ENCODE results near the gene DLGAP1.

The DLGAP1 gene

GRCh38 chr18:3510024-3510423 is 945.1 kb downstream of the DLGAP1 start:
- Mint-ChIP-seq H3K27me3 (peaks cover 0 to 5% of the 10 kb centered on the region in 2 donors), H3K36me3 (no peaks in the 10 kb centered on the region), H3K27ac (no peak overlapping the region), H3K4me1 (peaks cover 6 to 21% of the 10 kb centered on the region in 2 donors), H3K9me3 (no peaks in the 10 kb centered on the region), H3K4me3 (no peak overlapping the region)
- DNase-seq, result no peak
- ATAC-seq (replicated peaks), result no peak

GRCh38 chr18:3508576-3509549 is 946.2 kb downstream of the DLGAP1 start:
- DNase-seq (no peak), ATAC-seq (replicated peaks) (no peak)
- no peaks in the 10 kb centered on the region for H3K36me3 Mint-ChIP-seq

GRCh38 chr18:3504637-3505036 is 950.5 kb downstream of the DLGAP1 start:
- H3K4me3 Mint-ChIP-seq, result no peak overlapping the region
- peaks cover 5 to 6% of the 10 kb centered on the region in 2 donors for H3K27me3 Mint-ChIP-seq
- H3K27ac Mint-ChIP-seq, result no peak overlapping the region
- peaks cover 4 to 5% of the 10 kb centered on the region in 2 donors for H3K4me1 Mint-ChIP-seq
- ATAC-seq (replicated peaks) (no peak), DNase-seq (no peak)
- H3K9me3 Mint-ChIP-seq, result no peaks in the 10 kb centered on the region
- H3K36me3 Mint-ChIP-seq, result no peaks in the 10 kb centered on the region

More at GRCh38 chr18:3508576-3509549, 946.2 kb downstream of the DLGAP1 start:
- Mint-ChIP-seq H3K27ac (no peak overlapping the region), H3K4me3 (no peak overlapping the region), H3K4me1 (peaks cover 6 to 16% of the 10 kb centered on the region in 2 donors), H3K9me3 (no peaks in the 10 kb centered on the region), H3K27me3 (peaks cover 0 to 5% of the 10 kb centered on the region in 2 donors)

GRCh38 chr18:3502650-3503049 is 952.5 kb downstream of the DLGAP1 start:
- no peak for ATAC-seq (replicated peaks)
- no peak for DNase-seq
- Mint-ChIP-seq H3K36me3 (no peaks in the 10 kb centered on the region), H3K4me3 (no peak overlapping the region), H3K27ac (no peak overlapping the region), H3K27me3 (peaks cover 17 to 22% of the 10 kb centered on the region in 2 donors), H3K9me3 (no peaks in the 10 kb centered on the region), H3K4me1 (peaks cover 11 to 19% of the 10 kb centered on the region in 2 donors)

GRCh38 chr18:3500016-3500415 is 955.1 kb downstream of the DLGAP1 start:
- Mint-ChIP-seq H3K27ac (no peak overlapping the region), H3K9me3 (no peaks in the 10 kb centered on the region), H3K27me3 (peaks cover 17 to 22% of the 10 kb centered on the region in 2 donors), H3K36me3 (no peaks in the 10 kb centered on the region), H3K4me3 (peak overlapping the region; percentile 83 to 87), H3K4me1 (peaks cover 11 to 19% of the 10 kb centered on the region in 2 donors)
- ATAC-seq (replicated peaks) (no peak), DNase-seq (no peak)

GRCh38 chr18:3499501-3499900 is 955.6 kb downstream of the DLGAP1 start:
- Mint-ChIP-seq H3K27ac (no peak overlapping the region), H3K4me3 (peak overlapping the region; percentile 83 to 87), H3K4me1 (peaks cover 11 to 24% of the 10 kb centered on the region in 2 donors), H3K36me3 (no peaks in the 10 kb centered on the region), H3K9me3 (no peaks in the 10 kb centered on the region), H3K27me3 (peaks cover 17 to 22% of the 10 kb centered on the region in 2 donors)
- DNase-seq, result no peak
- peak; percentile 38 to 45 for ATAC-seq (replicated peaks)

- H3K27me3 Mint-ChIP-seq, result peaks cover 17 to 22% of the 10 kb centered on the region in 2 donors
- peaks cover 14 to 30% of the 10 kb centered on the region in 2 donors for H3K4me1 Mint-ChIP-seq
- H3K36me3 Mint-ChIP-seq, result no peaks in the 10 kb centered on the region
- no peaks in the 10 kb centered on the region for H3K9me3 Mint-ChIP-seq
- peak overlapping the region; percentile 69 for H3K27ac Mint-ChIP-seq
- H3K4me3 Mint-ChIP-seq, result peak overlapping the region; percentile 83 to 87
- ATAC-seq (replicated peaks), result peak; percentile 71 to 73
- DNase-seq, result peak; percentile 4
Observed at GRCh38 chr18:3498698-3499471, 956.2 kb downstream of the DLGAP1 start.

GRCh38 chr18:3495691-3496430 is 959.2 kb downstream of the DLGAP1 start:
- H3K27me3 Mint-ChIP-seq, result peaks cover 17 to 22% of the 10 kb centered on the region in 2 donors
- peaks cover 21 to 43% of the 10 kb centered on the region in 2 donors for H3K4me1 Mint-ChIP-seq
- no peaks in the 10 kb centered on the region for H3K9me3 Mint-ChIP-seq
- DNase-seq (no peak), ATAC-seq (replicated peaks) (peak; percentile 61 to 66)
- H3K36me3 Mint-ChIP-seq, result no peaks in the 10 kb centered on the region
- H3K27ac Mint-ChIP-seq, result no peak overlapping the region
- no peak overlapping the region for H3K4me3 Mint-ChIP-seq

- H3K4me1 Mint-ChIP-seq, result peaks cover 20 to 37% of the 10 kb centered on the region in 2 donors
- H3K27me3 Mint-ChIP-seq, result peaks cover 12 to 15% of the 10 kb centered on the region in 2 donors
- no peak for ATAC-seq (replicated peaks)
- no peak overlapping the region for H3K4me3 Mint-ChIP-seq
- no peak for DNase-seq
- H3K9me3 Mint-ChIP-seq, result no peaks in the 10 kb centered on the region
- no peaks in the 10 kb centered on the region for H3K36me3 Mint-ChIP-seq
- no peak overlapping the region for H3K27ac Mint-ChIP-seq
Observed at GRCh38 chr18:3494569-3494968, 960.5 kb downstream of the DLGAP1 start.

- Mint-ChIP-seq H3K27me3 (peaks cover 10 to 12% of the 10 kb centered on the region in 2 donors), H3K4me1 (peaks cover 19 to 34% of the 10 kb centered on the region in 2 donors), H3K27ac (no peak overlapping the region), H3K9me3 (no peaks in the 10 kb centered on the region), H3K36me3 (no peaks in the 10 kb centered on the region), H3K4me3 (peak overlapping the region; percentile 78 to 80)
- DNase-seq, result no peak
- no peak for ATAC-seq (replicated peaks)
Observed at GRCh38 chr18:3494245-3494526, 960.9 kb downstream of the DLGAP1 start.

GRCh38 chr18:3493501-3494244 is 961.4 kb downstream of the DLGAP1 start:
- DNase-seq (no peak), ATAC-seq (replicated peaks) (peak; percentile 49 to 60)
- Mint-ChIP-seq H3K4me3 (peak overlapping the region; percentile 78 to 80), H3K9me3 (no peaks in the 10 kb centered on the region), H3K4me1 (peaks cover 17 to 28% of the 10 kb centered on the region in 2 donors), H3K27me3 (peaks cover 6 to 7% of the 10 kb centered on the region in 2 donors), H3K36me3 (no peaks in the 10 kb centered on the region), H3K27ac (peak overlapping the region; percentile 92)

- Mint-ChIP-seq H3K27me3 (peaks cover 0 to under 1% of the 10 kb centered on the region in 2 donors), H3K9me3 (no peaks in the 10 kb centered on the region), H3K36me3 (no peaks in the 10 kb centered on the region), H3K27ac (no peak overlapping the region), H3K4me3 (no peak overlapping the region), H3K4me1 (peaks cover 15 to 24% of the 10 kb centered on the region in 2 donors)
- DNase-seq (no peak), ATAC-seq (replicated peaks) (no peak)
Observed at GRCh38 chr18:3492721-3493120, 962.4 kb downstream of the DLGAP1 start.

GRCh38 chr18:3491981-3492555 is 963.0 kb downstream of the DLGAP1 start:
- DNase-seq (no peak), ATAC-seq (replicated peaks) (no peak)
- no peaks in the 10 kb centered on the region for H3K36me3 Mint-ChIP-seq
- no peak overlapping the region for H3K27ac Mint-ChIP-seq
- H3K4me3 Mint-ChIP-seq, result no peak overlapping the region
- no peaks in the 10 kb centered on the region for H3K27me3 Mint-ChIP-seq
- H3K9me3 Mint-ChIP-seq, result no peaks in the 10 kb centered on the region
- H3K4me1 Mint-ChIP-seq, result peaks cover 15 to 24% of the 10 kb centered on the region in 2 donors

Data from stimulated activated naive B cell treated with anti-CD40 and anti-IgM and Interleukin-4, amounts not matched to agents 10 μg/mL and 1 μg/mL and 100 μg/mL, for 72 hours (primary cell).